Body of pancreas (tissue), 4 donors: Measurements from ENCODE around the gene SYNGR4.

Experiments
- POLR2A ChIP-seq, 3 donors: fragments of 450-650 bp; IDR thresholded peaks; one replicate each; pipeline ENCODE4 v1.6.1; 2016; ENCODE audit warnings: antibody characterized with exemption in 3 of 3, mild to moderate bottlenecking in 2 of 3
- TF ChIP-seq, protein P1 (sequence below), 7 experiments: fragments of 450-650 bp in 4 of 7; fragments of 200-600 bp in 3 of 7; sonication (generic) in 3 of 7; IDR thresholded peaks; one replicate each; pipeline ENCODE4 v1.5.1; 2016 to 2019; ENCODE audit warnings: antibody characterized with exemption in 7 of 7

DNA sequence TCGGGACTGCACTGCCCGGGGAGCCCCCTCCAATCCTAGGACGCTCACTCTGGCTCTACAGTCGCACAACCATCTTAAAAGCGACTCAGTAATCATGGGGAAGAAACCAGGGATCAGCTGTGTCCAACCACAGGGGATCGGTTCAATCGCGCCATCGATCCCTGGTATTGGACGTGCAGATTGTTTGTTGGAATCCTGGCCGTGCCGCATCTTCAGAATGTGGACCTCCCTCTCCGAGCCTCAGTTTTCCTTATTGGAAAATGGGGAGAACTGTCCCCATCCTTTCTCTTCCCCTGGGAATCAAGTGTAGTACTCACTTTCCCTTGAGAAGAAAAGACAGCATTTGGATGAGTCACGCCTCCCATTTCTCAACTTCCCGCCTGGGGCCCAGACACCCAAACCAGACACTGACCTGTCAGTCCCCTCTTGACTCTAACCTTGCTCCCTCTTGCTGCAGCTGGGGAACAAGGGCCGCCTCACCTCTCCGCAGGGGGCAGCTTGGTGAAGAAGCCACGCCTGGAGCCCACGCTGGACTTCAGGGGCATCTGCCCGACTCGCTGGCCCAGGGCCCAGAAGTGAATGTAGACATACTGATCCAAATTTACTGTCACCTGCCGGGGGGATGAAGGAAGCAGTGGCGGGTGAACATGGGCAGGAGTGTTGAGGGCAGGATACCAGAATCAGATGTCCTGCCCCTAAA is 21.2 kb upstream of the SYNGR4 start:
- TF ChIP-seq, protein P1, sequence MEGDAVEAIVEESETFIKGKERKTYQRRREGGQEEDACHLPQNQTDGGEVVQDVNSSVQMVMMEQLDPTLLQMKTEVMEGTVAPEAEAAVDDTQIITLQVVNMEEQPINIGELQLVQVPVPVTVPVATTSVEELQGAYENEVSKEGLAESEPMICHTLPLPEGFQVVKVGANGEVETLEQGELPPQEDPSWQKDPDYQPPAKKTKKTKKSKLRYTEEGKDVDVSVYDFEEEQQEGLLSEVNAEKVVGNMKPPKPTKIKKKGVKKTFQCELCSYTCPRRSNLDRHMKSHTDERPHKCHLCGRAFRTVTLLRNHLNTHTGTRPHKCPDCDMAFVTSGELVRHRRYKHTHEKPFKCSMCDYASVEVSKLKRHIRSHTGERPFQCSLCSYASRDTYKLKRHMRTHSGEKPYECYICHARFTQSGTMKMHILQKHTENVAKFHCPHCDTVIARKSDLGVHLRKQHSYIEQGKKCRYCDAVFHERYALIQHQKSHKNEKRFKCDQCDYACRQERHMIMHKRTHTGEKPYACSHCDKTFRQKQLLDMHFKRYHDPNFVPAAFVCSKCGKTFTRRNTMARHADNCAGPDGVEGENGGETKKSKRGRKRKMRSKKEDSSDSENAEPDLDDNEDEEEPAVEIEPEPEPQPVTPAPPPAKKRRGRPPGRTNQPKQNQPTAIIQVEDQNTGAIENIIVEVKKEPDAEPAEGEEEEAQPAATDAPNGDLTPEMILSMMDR (IDR thresholded peaks at IDR 0.05) = no peak
- TF ChIP-seq POLR2A (IDR thresholded peaks at IDR 0.05) = no peak
